Measurements from ENCODE around the gene LEP. TPM values are rescaled to one million over a fixed set of nuclear protein-coding genes. Genes with fewer than 3 reads are reported as not detected.

LEP gene
- total RNA-seq, 1 experiment from 2014 or later: not detected

DNA sequence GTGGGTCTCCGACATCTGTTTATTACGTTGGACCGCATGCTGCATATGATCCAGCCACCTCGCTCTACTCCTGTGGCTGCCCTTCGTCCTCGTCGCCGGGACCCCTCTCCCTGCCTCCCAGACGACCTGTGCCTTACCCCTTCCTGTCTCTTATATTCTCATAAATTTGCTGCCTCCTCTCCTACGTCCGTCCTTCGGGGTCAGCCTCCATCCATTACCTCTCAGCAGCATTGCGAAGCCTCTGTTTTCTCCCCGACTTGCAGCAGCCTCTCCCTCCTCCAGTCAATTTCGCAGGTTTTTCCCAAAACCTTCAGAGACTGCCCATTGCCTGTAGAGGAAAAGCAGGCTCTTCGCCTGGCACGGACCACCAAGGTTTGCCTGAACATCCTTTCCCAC lies 39.4 kb upstream of the LEP start:
- TF ChIP-seq, protein P1, sequence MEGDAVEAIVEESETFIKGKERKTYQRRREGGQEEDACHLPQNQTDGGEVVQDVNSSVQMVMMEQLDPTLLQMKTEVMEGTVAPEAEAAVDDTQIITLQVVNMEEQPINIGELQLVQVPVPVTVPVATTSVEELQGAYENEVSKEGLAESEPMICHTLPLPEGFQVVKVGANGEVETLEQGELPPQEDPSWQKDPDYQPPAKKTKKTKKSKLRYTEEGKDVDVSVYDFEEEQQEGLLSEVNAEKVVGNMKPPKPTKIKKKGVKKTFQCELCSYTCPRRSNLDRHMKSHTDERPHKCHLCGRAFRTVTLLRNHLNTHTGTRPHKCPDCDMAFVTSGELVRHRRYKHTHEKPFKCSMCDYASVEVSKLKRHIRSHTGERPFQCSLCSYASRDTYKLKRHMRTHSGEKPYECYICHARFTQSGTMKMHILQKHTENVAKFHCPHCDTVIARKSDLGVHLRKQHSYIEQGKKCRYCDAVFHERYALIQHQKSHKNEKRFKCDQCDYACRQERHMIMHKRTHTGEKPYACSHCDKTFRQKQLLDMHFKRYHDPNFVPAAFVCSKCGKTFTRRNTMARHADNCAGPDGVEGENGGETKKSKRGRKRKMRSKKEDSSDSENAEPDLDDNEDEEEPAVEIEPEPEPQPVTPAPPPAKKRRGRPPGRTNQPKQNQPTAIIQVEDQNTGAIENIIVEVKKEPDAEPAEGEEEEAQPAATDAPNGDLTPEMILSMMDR (conservative IDR thresholded peaks at IDR 0.05): no peak
- Histone ChIP-seq H3K18ac (ENCODE audit: insufficient read length, low read depth, low read length) (no peak overlapping the region), H2BK12ac (ENCODE audit: insufficient read length, low read depth, low read length) (no peak overlapping the region), H3K79me1 (ENCODE audit: insufficient read depth, low read depth, low read length, poor library complexity, severe bottlenecking) (no peaks in the 10 kb centered on the region), H3K56ac (ENCODE audit: insufficient read length, low read depth, low read length) (no peak overlapping the region), H4K8ac (replicated peaks; ENCODE audit: insufficient read length, low read depth, low read length) (no peak overlapping the region), H4K91ac (ENCODE audit: insufficient read length, low read depth, low read length) (no peak overlapping the region), H3K9ac (ENCODE audit: extremely low read depth, insufficient read length, low read length) (no peak overlapping the region), H3K4me2 (ENCODE audit: insufficient read depth, insufficient read length, low read length) (peak overlapping the region; percentile 77), H2BK5ac (ENCODE audit: insufficient read length, low read length) (no peak overlapping the region), H2BK20ac (ENCODE audit: low read depth, low read length, poor library complexity, severe bottlenecking) (no peak overlapping the region), H3K27ac (ENCODE audit: insufficient read length, low read depth, low read length) (no peak overlapping the region), H4K5ac (ENCODE audit: insufficient read length, low read depth, low read length) (no peak overlapping the region), H3K4me1 (ENCODE audit: insufficient read depth, low read length) (0 out of 2 replicates have a peak, but pooled peaks cover 4% of the 10 kb centered on the region), H2BK15ac (ENCODE audit: low read depth, low read length) (no peak overlapping the region), H3K79me2 (ENCODE audit: insufficient read depth, low read length) (no peaks in the 10 kb centered on the region), H3K14ac (ENCODE audit: insufficient read depth, low read length) (no peak overlapping the region), H4K20me1 (ENCODE audit: control insufficient read depth, insufficient read depth, insufficient read length) (no peaks in the 10 kb centered on the region), H3K4ac (ENCODE audit: low read depth, low read length) (no peak overlapping the region), H3K23me2 (ENCODE audit: insufficient read length, low read depth, low read length, poor library complexity, severe bottlenecking) (peaks cover 5% of the 10 kb centered on the region), H2BK120ac (ENCODE audit: low read depth, low read length, poor library complexity, severe bottlenecking) (no peak overlapping the region), H3K9me3 (ENCODE audit: control insufficient read depth, low read depth, low read length) (no peaks in the 10 kb centered on the region), H3K27me3 (ENCODE audit: insufficient read depth, low read length) (peaks cover 15% of the 10 kb centered on the region), H3T11ph (ENCODE audit: low read length) (no peak overlapping the region), H2AFZ (ENCODE audit: low read length) (no peak overlapping the region), H2AK5ac (ENCODE audit: insufficient read length, low read length) (no peak overlapping the region), H3K23ac (ENCODE audit: insufficient read length, low read depth, low read length) (no peak overlapping the region)
- Mint-ChIP-seq H3K4me3 (peak overlapping the region; percentile 50 to 76), H3K4me1 (peaks cover 20 to 29% of the 10 kb centered on the region in 2 experiments), H3K27me3 (ENCODE audit: low read depth) (peaks cover 89% of the 10 kb centered on the region), H3K27ac (no peak overlapping the region), H3K9me3 (peaks cover 4% of the 10 kb centered on the region in 2 experiments), H3K36me3 (ENCODE audit: insufficient read depth in 1 of 3, low read depth in 3 of 3) (no peaks in the 10 kb centered on the region)
- DNase-seq: peak; percentile 17
- no CpG with 5 or more reads among the region's 17 CpGs for WGBS (ENCODE audit: extremely low coverage, insufficient read length, low lambda C conversion rate)

Data from H9 (cell line).